Uterus (tissue), 4 donors: ENCODE results near the gene SIK1. TPM values are rescaled to one million over a fixed set of nuclear protein-coding genes. Genes with fewer than 3 reads are reported as not detected.

Experiments
- DNase-seq, 2 donors: peaks; one replicate each; pipeline ENCODE4 v3.0.0-alpha.2; 2019 to 2020
- H3K27ac ChIP-seq, 2 donors: fragments of 200-600 bp; sonication (generic); 1 replicate in 1 of 2; 2 replicates in 1 of 2; pipeline ENCODE4 v1.5.1; 2016 to 2018
- H3K27me3 ChIP-seq, 2 donors: fragments of 200-600 bp; sonication (generic); one replicate each; pipeline ENCODE4 v1.5.1; 2018 to 2019; ENCODE audit warnings: control low read depth in 1 of 2
- H3K36me3 ChIP-seq, 2 donors: fragments of 200-600 bp; sonication (generic); one replicate each; pipeline ENCODE4 v1.5.1; 2019; ENCODE audit warnings: control low read depth in 1 of 2
- H3K4me1 ChIP-seq, 2 donors: fragments of 200-600 bp; sonication (generic); one replicate each; pipeline ENCODE4 v1.5.1; 2018 to 2019; ENCODE audit warnings: control low read depth in 1 of 2
- H3K4me3 ChIP-seq, 2 donors: fragments of 200-600 bp; sonication (generic); 1 replicate in 1 of 2; 2 replicates in 1 of 2; pipeline ENCODE4 v1.5.1; 2018 to 2019; ENCODE audit warnings: mild to moderate bottlenecking in 1 of 2
- H3K9me3 ChIP-seq, 2 donors: fragments of 200-600 bp; sonication (generic); one replicate each; pipeline ENCODE4 v1.5.1; 2019; ENCODE audit warnings: control low read depth in 1 of 2
- POLR2A ChIP-seq, 2 donors: fragments of 450-650 bp; IDR thresholded peaks; one replicate each; pipeline ENCODE4 v1.6.1; 2016; ENCODE audit warnings: antibody characterized with exemption in 2 of 2, mild to moderate bottlenecking in 1 of 2, moderate library complexity in 1 of 2
- intact Hi-C: fragments of 100-400 bp; cut with DNase I; formaldehyde crosslinking; loops from one replicate; pipeline ENCODE4 v1.15.1; 2023; ENCODE audit warnings: low total_unique reads
- total RNA-seq, 4 donors: library from RNA; depleted of rRNA in 3 of 4; stranded (reverse); fragments of >200 nt in 3 of 4; gene quantifications; one replicate each; pipeline versions ENCODE4 v1.1.0 to v1.2.4, GENCODE V29; 2014 to 2023
- TF ChIP-seq, protein P1 (sequence below), 4 experiments: fragments of 200-600 bp in 2 of 4; fragments of 450-650 bp in 2 of 4; sonication (generic) in 2 of 4; IDR thresholded peaks; one replicate each; pipeline ENCODE4 v1.5.1; 2016 to 2019; ENCODE audit warnings: antibody characterized with exemption in 4 of 4, mild to moderate bottlenecking in 2 of 4, moderate library complexity in 1 of 4
- donor health status: DM: yes; HTN: yes; CAD: no.

SIK1 gene
- total RNA-seq, 4 donors from 2014 or later, result 4.4 to 64.4 (median 6.9) TPM

DNA sequence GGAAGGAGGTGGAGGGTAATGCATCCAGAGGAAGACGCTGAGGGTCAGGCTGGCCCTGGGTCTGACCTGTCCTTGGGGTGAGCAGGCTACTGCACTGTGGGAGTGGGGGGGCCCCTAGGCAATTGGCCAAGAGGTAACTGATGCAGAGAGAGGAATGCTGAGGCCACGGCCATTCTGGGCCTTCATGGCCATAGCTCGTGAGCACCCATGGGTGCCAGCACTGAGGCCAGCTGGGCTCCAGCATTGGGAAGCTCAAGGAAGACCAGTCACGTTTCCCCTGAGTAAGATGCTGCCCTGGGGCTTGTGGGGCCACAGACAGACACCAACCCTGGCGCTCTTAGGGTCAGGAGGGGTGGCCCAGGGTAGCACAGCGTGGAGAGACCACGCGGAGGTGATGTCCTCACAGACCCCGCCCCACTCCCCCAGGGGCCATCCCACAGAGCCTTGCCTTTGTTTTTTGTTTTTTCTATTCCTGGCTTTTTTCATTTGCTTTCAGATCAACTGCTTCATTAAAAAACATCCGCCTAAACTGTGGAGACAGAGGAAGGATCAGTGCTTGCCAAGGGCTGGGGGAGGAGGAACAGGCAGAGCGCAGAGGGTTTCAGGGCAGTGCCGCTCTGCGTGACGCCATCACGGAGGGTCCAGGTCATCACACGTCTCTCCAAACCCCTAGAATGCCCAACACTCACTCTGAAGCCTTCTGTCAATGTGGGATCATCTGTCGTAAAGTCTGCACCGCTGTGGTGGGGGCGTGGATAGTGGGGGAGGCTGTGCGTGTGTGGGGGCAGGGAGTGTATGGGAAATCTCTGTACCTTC is 61.1 kb downstream of the SIK1 start:
- H3K36me3 ChIP-seq, result no peaks in the 10 kb centered on the region
- TF ChIP-seq POLR2A (IDR thresholded peaks at IDR 0.05), result no peak
- TF ChIP-seq, protein P1, sequence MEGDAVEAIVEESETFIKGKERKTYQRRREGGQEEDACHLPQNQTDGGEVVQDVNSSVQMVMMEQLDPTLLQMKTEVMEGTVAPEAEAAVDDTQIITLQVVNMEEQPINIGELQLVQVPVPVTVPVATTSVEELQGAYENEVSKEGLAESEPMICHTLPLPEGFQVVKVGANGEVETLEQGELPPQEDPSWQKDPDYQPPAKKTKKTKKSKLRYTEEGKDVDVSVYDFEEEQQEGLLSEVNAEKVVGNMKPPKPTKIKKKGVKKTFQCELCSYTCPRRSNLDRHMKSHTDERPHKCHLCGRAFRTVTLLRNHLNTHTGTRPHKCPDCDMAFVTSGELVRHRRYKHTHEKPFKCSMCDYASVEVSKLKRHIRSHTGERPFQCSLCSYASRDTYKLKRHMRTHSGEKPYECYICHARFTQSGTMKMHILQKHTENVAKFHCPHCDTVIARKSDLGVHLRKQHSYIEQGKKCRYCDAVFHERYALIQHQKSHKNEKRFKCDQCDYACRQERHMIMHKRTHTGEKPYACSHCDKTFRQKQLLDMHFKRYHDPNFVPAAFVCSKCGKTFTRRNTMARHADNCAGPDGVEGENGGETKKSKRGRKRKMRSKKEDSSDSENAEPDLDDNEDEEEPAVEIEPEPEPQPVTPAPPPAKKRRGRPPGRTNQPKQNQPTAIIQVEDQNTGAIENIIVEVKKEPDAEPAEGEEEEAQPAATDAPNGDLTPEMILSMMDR (IDR thresholded peaks at IDR 0.05), result no peak
- no peaks in the 10 kb centered on the region for H3K9me3 ChIP-seq
- intact Hi-C loops, result no loop called here
- no peaks in the 10 kb centered on the region for H3K27me3 ChIP-seq
- H3K4me3 ChIP-seq, result no peak overlapping the region
- no peak overlapping the region for H3K27ac ChIP-seq
- peaks cover 0 to 9% of the 10 kb centered on the region in 2 donors for H3K4me1 ChIP-seq
- no peak for DNase-seq

DNA sequence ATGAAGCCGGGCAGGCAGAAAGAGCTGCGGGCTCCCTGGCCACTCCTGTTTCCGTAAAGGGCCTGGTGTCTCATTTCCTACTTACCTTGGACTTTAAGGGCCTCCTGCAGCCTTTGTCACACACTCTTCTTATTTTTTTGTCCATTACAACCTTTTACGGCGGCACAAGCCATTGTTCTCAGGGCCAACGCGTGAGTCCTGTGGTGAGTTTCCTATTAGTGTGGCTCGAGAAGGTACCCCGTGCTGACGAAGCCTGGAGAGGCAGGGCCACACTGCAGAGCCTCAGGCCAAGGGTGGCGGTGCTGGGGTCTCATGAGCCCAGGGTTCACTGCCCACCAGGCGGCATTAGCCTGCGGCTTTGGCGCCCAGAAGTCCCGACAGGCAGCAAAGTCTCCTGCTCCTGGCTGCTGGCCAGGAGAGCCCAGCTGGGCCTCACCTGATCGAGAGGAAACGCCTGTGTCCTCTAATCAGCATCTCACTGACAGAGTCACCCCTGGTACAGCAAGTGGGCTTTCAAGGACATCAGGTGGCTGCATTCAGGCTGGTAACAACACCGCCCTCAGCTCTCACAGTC is 62.0 kb downstream of the SIK1 start:
- intact Hi-C loops, result no loop called here
- TF ChIP-seq, protein P1 (IDR thresholded peaks at IDR 0.05), result no peak
- no peak for TF ChIP-seq POLR2A (IDR thresholded peaks at IDR 0.05)
- no peaks in the 10 kb centered on the region for H3K36me3 ChIP-seq
- no peak overlapping the region for H3K4me3 ChIP-seq
- H3K4me1 ChIP-seq, result peaks cover 0 to 6% of the 10 kb centered on the region in 2 donors
- no peaks in the 10 kb centered on the region for H3K9me3 ChIP-seq
- no peaks in the 10 kb centered on the region for H3K27me3 ChIP-seq
- no peak overlapping the region for H3K27ac ChIP-seq
- no peak for DNase-seq

Other genes with a start within 250 kb of the SIK1 start
- gene HSF2BP, start 232.4 kb upstream of the SIK1 start, total RNA-seq, result 1 to 10 TPM in 2 of 4 donors, under 1 TPM in 1, not detected in 1; 0.29 to 5.7 (median 1.2) TPM
- 10 to 100 TPM in 3 of 4 donors, 1 to 10 TPM in 1; 9.7 to 28.1 (median 19.3) TPM for gene RRP1B, start 232.4 kb upstream of the SIK1 start, total RNA-seq